Measurements from ENCODE around the gene SLC19A1.

SLC19A1 gene

GRCh38 chr21:45582128-45582527 lies 39.9 kb upstream of the SLC19A1 start:
- Histone ChIP-seq H3K36me3 (ENCODE audit: insufficient read depth, low read length) (no peaks in the 10 kb centered on the region), H3K9me3 (replicated peaks; ENCODE audit: low read length) (peaks cover 6% of the 10 kb centered on the region), H3K4me3 (ENCODE audit: low read length) (no peak overlapping the region), H3K4me2 (ENCODE audit: low read length) (no peak overlapping the region), H3K27me3 (ENCODE audit: control insufficient read depth, insufficient read depth, low read length) (peaks cover 48% of the 10 kb centered on the region), H3K9ac (ENCODE audit: low read depth, low read length) (no peak overlapping the region), H3K4me1 (ENCODE audit: control insufficient read depth, insufficient read depth, low read length) (no peaks in the 10 kb centered on the region)

- H3K27me3 ChIP-seq (ENCODE audit: control insufficient read depth, insufficient read depth, low read length): peaks cover 53% of the 10 kb centered on the region
- peaks cover 6% of the 10 kb centered on the region for H3K9me3 ChIP-seq (replicated peaks; ENCODE audit: low read length)
- no peaks in the 10 kb centered on the region for H3K4me1 ChIP-seq (ENCODE audit: control insufficient read depth, insufficient read depth, low read length)
- no peaks in the 10 kb centered on the region for H3K36me3 ChIP-seq (ENCODE audit: insufficient read depth, low read length)
- H3K9ac ChIP-seq (ENCODE audit: low read depth, low read length): no peak overlapping the region
- H3K4me3 ChIP-seq (ENCODE audit: low read length): no peak overlapping the region
- no peak overlapping the region for H3K4me2 ChIP-seq (ENCODE audit: low read length)
Observed at GRCh38 chr21:45581322-45581712, 39.1 kb upstream of the SLC19A1 start.

GRCh38 chr21:45580576-45581321 lies 38.5 kb upstream of the SLC19A1 start:
- no peak overlapping the region for H3K4me2 ChIP-seq (ENCODE audit: low read length)
- peaks cover 59% of the 10 kb centered on the region for H3K27me3 ChIP-seq (ENCODE audit: control insufficient read depth, insufficient read depth, low read length)
- no peaks in the 10 kb centered on the region for H3K36me3 ChIP-seq (ENCODE audit: insufficient read depth, low read length)
- H3K4me3 ChIP-seq (ENCODE audit: low read length): no peak overlapping the region
- H3K9me3 ChIP-seq (replicated peaks; ENCODE audit: low read length): peaks cover 6% of the 10 kb centered on the region
- no peaks in the 10 kb centered on the region for H3K4me1 ChIP-seq (ENCODE audit: control insufficient read depth, insufficient read depth, low read length)
- no peak overlapping the region for H3K9ac ChIP-seq (ENCODE audit: low read depth, low read length)

GRCh38 chr21:45580181-45580575 lies 37.9 kb upstream of the SLC19A1 start:
- Histone ChIP-seq H3K4me1 (ENCODE audit: control insufficient read depth, insufficient read depth, low read length) (no peaks in the 10 kb centered on the region), H3K9ac (ENCODE audit: low read depth, low read length) (no peak overlapping the region), H3K9me3 (replicated peaks; ENCODE audit: low read length) (peaks cover 6% of the 10 kb centered on the region), H3K27me3 (ENCODE audit: control insufficient read depth, insufficient read depth, low read length) (peaks cover 64% of the 10 kb centered on the region), H3K4me2 (ENCODE audit: low read length) (no peak overlapping the region), H3K4me3 (ENCODE audit: low read length) (no peak overlapping the region), H3K36me3 (ENCODE audit: insufficient read depth, low read length) (no peaks in the 10 kb centered on the region)

GRCh38 chr21:45579383-45580180 lies 37.3 kb upstream of the SLC19A1 start:
- H3K9me3 ChIP-seq (replicated peaks; ENCODE audit: low read length): peaks cover 6% of the 10 kb centered on the region
- no peak overlapping the region for H3K4me3 ChIP-seq (ENCODE audit: low read length)
- peaks cover 66% of the 10 kb centered on the region for H3K27me3 ChIP-seq (ENCODE audit: control insufficient read depth, insufficient read depth, low read length)
- H3K4me2 ChIP-seq (ENCODE audit: low read length): no peak overlapping the region
- H3K36me3 ChIP-seq (ENCODE audit: insufficient read depth, low read length): no peaks in the 10 kb centered on the region
- H3K9ac ChIP-seq (ENCODE audit: low read depth, low read length): no peak overlapping the region
- no peaks in the 10 kb centered on the region for H3K4me1 ChIP-seq (ENCODE audit: control insufficient read depth, insufficient read depth, low read length)

- Histone ChIP-seq H3K4me2 (ENCODE audit: low read length) (no peak overlapping the region), H3K4me3 (ENCODE audit: low read length) (no peak overlapping the region), H3K36me3 (ENCODE audit: insufficient read depth, low read length) (no peaks in the 10 kb centered on the region), H3K9ac (ENCODE audit: low read depth, low read length) (no peak overlapping the region), H3K4me1 (ENCODE audit: control insufficient read depth, insufficient read depth, low read length) (no peaks in the 10 kb centered on the region), H3K27me3 (ENCODE audit: control insufficient read depth, insufficient read depth, low read length) (peaks cover 65% of the 10 kb centered on the region), H3K9me3 (replicated peaks; ENCODE audit: low read length) (peaks cover 4% of the 10 kb centered on the region)
Observed at GRCh38 chr21:45578811-45579381, 36.7 kb upstream of the SLC19A1 start.

GRCh38 chr21:45578176-45578801 lies 36.0 kb upstream of the SLC19A1 start:
- peaks cover 64% of the 10 kb centered on the region for H3K27me3 ChIP-seq (ENCODE audit: control insufficient read depth, insufficient read depth, low read length)
- H3K9ac ChIP-seq (ENCODE audit: low read depth, low read length): no peak overlapping the region
- H3K4me1 ChIP-seq (ENCODE audit: control insufficient read depth, insufficient read depth, low read length): no peaks in the 10 kb centered on the region
- H3K4me3 ChIP-seq (ENCODE audit: low read length): no peak overlapping the region
- H3K4me2 ChIP-seq (ENCODE audit: low read length): no peak overlapping the region
- H3K36me3 ChIP-seq (ENCODE audit: insufficient read depth, low read length): no peaks in the 10 kb centered on the region
- peaks cover 2% of the 10 kb centered on the region for H3K9me3 ChIP-seq (replicated peaks; ENCODE audit: low read length)

- no peaks in the 10 kb centered on the region for H3K36me3 ChIP-seq (ENCODE audit: insufficient read depth, low read length)
- no peaks in the 10 kb centered on the region for H3K4me1 ChIP-seq (ENCODE audit: control insufficient read depth, insufficient read depth, low read length)
- no peak overlapping the region for H3K4me3 ChIP-seq (ENCODE audit: low read length)
- no peaks in the 10 kb centered on the region for H3K9me3 ChIP-seq (replicated peaks; ENCODE audit: low read length)
- no peak overlapping the region for H3K4me2 ChIP-seq (ENCODE audit: low read length)
- no peak overlapping the region for H3K9ac ChIP-seq (ENCODE audit: low read depth, low read length)
- peaks cover 64% of the 10 kb centered on the region for H3K27me3 ChIP-seq (ENCODE audit: control insufficient read depth, insufficient read depth, low read length)
Observed at GRCh38 chr21:45577801-45578175, 35.5 kb upstream of the SLC19A1 start.

- Histone ChIP-seq H3K4me2 (ENCODE audit: low read length) (no peak overlapping the region), H3K27me3 (ENCODE audit: control insufficient read depth, insufficient read depth, low read length) (peaks cover 68% of the 10 kb centered on the region), H3K4me1 (ENCODE audit: control insufficient read depth, insufficient read depth, low read length) (no peaks in the 10 kb centered on the region), H3K4me3 (ENCODE audit: low read length) (no peak overlapping the region), H3K9me3 (replicated peaks; ENCODE audit: low read length) (no peaks in the 10 kb centered on the region), H3K9ac (ENCODE audit: low read depth, low read length) (no peak overlapping the region), H3K36me3 (ENCODE audit: insufficient read depth, low read length) (no peaks in the 10 kb centered on the region)
Observed at GRCh38 chr21:45576838-45577737, 34.8 kb upstream of the SLC19A1 start.

GRCh38 chr21:45575993-45576837 lies 34.0 kb upstream of the SLC19A1 start:
- H3K36me3 ChIP-seq (ENCODE audit: insufficient read depth, low read length): no peaks in the 10 kb centered on the region
- H3K4me1 ChIP-seq (ENCODE audit: control insufficient read depth, insufficient read depth, low read length): peaks cover 3% of the 10 kb centered on the region
- no peak overlapping the region for H3K9ac ChIP-seq (ENCODE audit: low read depth, low read length)
- H3K4me3 ChIP-seq (ENCODE audit: low read length): no peak overlapping the region
- peaks cover 69% of the 10 kb centered on the region for H3K27me3 ChIP-seq (ENCODE audit: control insufficient read depth, insufficient read depth, low read length)
- H3K9me3 ChIP-seq (replicated peaks; ENCODE audit: low read length): no peaks in the 10 kb centered on the region
- H3K4me2 ChIP-seq (ENCODE audit: low read length): no peak overlapping the region

All from skeletal muscle satellite cell (primary cell).